WTC11 (cell line): ENCODE measurements around the gene EPHX1. TPM values are rescaled to one million over a fixed set of nuclear protein-coding genes. Genes with fewer than 3 reads are reported as not detected.
A peak's percentile ranks its signal among the peaks of the same experiment; 100 is the strongest.

Experiments
- ATAC-seq: fragments of 200-7000 bp; cut with Tn5 transposase; 2 replicates; pipeline ENCODE4 v1.10.0; 2021; ENCODE audit warnings: mild to moderate bottlenecking, moderate library complexity
- CTCF ChIA-PET: fragments of 300-600 bp; sonication (Branson Sonifier 250); formaldehyde crosslinking; loops from one replicate; lab custom pipeline; 2021; ENCODE audit warnings: antibody characterized with exemption; lab: Charles Lee
- POLR2A ChIA-PET: fragments of 350-600 bp; sonication (Branson Sonifier 250); formaldehyde crosslinking; loops from one replicate; lab custom pipeline; 2021; ENCODE audit warnings: antibody characterized with exemption; lab: Charles Lee
- DNase-seq: peaks from one replicate; pipeline ENCODE4 v3.0.0; 2021; ENCODE audit warnings: low spot score
- H3K27ac Mint-ChIP-seq: 2 replicates; pipeline ENCODE4 v1.8.0; 2021; ENCODE audit warnings: mixed read lengths
- H3K27me3 Mint-ChIP-seq: 2 replicates; pipeline ENCODE4 v1.8.0; 2021; ENCODE audit warnings: low read depth, mild to moderate bottlenecking, moderate library complexity, mixed read lengths
- H3K36me3 Mint-ChIP-seq: 2 replicates; pipeline ENCODE4 v1.8.0; 2021; ENCODE audit warnings: mixed read lengths
- H3K4me1 Mint-ChIP-seq: 2 replicates; pipeline ENCODE4 v1.8.0; 2022; ENCODE audit warnings: mixed read lengths
- H3K4me3 Mint-ChIP-seq: 2 replicates; pipeline ENCODE4 v1.8.0; 2021; ENCODE audit warnings: mild to moderate bottlenecking, moderate library complexity, mixed read lengths
- H3K9me3 Mint-ChIP-seq: 2 replicates; pipeline ENCODE4 v1.8.0; 2021; ENCODE audit warnings: mixed read lengths
- AFF4 ChIP-seq: sonication (generic); formaldehyde crosslinking; IDR thresholded peaks from 2 replicates; pipeline ENCODE4 v1.8.1; 2023; ENCODE audit warnings: mild to moderate bottlenecking, missing genetic modification reagents, borderline replicate concordance
- ARID4B ChIP-seq: sonication (generic); formaldehyde crosslinking; IDR thresholded peaks from 2 replicates; pipeline ENCODE4 v1.8.0; 2023; ENCODE audit warnings: missing genetic modification reagents, mild to moderate bottlenecking, borderline replicate concordance
- ATF2 ChIP-seq: sonication (generic); formaldehyde crosslinking; IDR thresholded peaks from 2 replicates; pipeline ENCODE4 v1.8.1; 2022; ENCODE audit warnings: low read depth, missing genetic modification reagents, borderline replicate concordance
- E2F5 ChIP-seq: sonication (generic); formaldehyde crosslinking; IDR thresholded peaks from 2 replicates; pipeline ENCODE4 v1.8.1; 2022; ENCODE audit warnings: mild to moderate bottlenecking, moderate library complexity, missing genetic modification reagents
- GABPB1 ChIP-seq: sonication (generic); formaldehyde crosslinking; IDR thresholded peaks from 2 replicates; pipeline ENCODE4 v1.8.1; 2023; ENCODE audit warnings: mild to moderate bottlenecking, missing genetic modification reagents
- HMGA2 ChIP-seq: fragments of 250-450 bp; sonication (Bioruptor Pico); IDR thresholded peaks from 2 replicates; pipeline ENCODE4 v1.4.0; 2021; ENCODE audit warnings: mild to moderate bottlenecking, moderate library complexity
- MLX ChIP-seq: sonication (generic); formaldehyde crosslinking; IDR thresholded peaks from 2 replicates; pipeline ENCODE4 v1.8.1; 2023; ENCODE audit warnings: mild to moderate bottlenecking, missing genetic modification reagents, moderate library complexity
- PREB ChIP-seq: sonication (generic); formaldehyde crosslinking; IDR thresholded peaks from 2 replicates; pipeline ENCODE4 v1.8.1; 2022; ENCODE audit warnings: mild to moderate bottlenecking, missing genetic modification reagents, moderate library complexity, borderline replicate concordance
- SOX15 ChIP-seq: fragments of 250-450 bp; sonication (Bioruptor Pico); IDR thresholded peaks from 2 replicates; pipeline ENCODE4 v1.9.0; 2021; ENCODE audit warnings: mild to moderate bottlenecking
- ZNF232 ChIP-seq: sonication (generic); formaldehyde crosslinking; IDR thresholded peaks from 2 replicates; pipeline ENCODE4 v1.8.0; 2022; ENCODE audit warnings: mild to moderate bottlenecking, missing genetic modification reagents
- ZNF263 ChIP-seq: sonication (generic); formaldehyde crosslinking; IDR thresholded peaks from 2 replicates; pipeline ENCODE4 v1.8.1; 2022; ENCODE audit warnings: low read depth, mild to moderate bottlenecking, moderate library complexity, missing genetic modification reagents
- ZNF317 ChIP-seq: sonication (generic); formaldehyde crosslinking; IDR thresholded peaks from 2 replicates; pipeline ENCODE4 v1.8.1; 2023; ENCODE audit warnings: low read depth, mild to moderate bottlenecking, moderate library complexity, missing genetic modification reagents, borderline replicate concordance
- ZNF425 ChIP-seq: fragments of 250-450 bp; sonication (Bioruptor Pico); conservative IDR thresholded peaks from 2 replicates; pipeline ENCODE4 v1.9.0; 2021; ENCODE audit warnings: mild to moderate bottlenecking
- ZNF512 ChIP-seq: sonication (generic); formaldehyde crosslinking; IDR thresholded peaks from 2 replicates; pipeline ENCODE4 v1.8.1; 2022; ENCODE audit warnings: missing genetic modification reagents, borderline replicate concordance
- total RNA-seq: library from RNA; stranded (reverse); gene quantifications from 3 replicates; pipeline ENCODE4 v1.2.3, GENCODE V29; 2021

Gene EPHX1
- total RNA-seq, 1 experiment from 2014 or later, result 60.9 TPM

- TF ChIP-seq MLX (CRISPR knock-in tag) (no peak), E2F5 (CRISPR knock-in tag) (no peak), ZNF263 (CRISPR knock-in tag) (no peak), ZNF317 (no peak), HMGA2 (no peak), ATF2 (CRISPR knock-in tag) (no peak), ZNF425 (CRISPR knock-in tag) (no peak)
Observed at GRCh38 chr1:225866981-225867380, 57.1 kb downstream of the EPHX1 start (continued).

GRCh38 chr1:225868631-225869330 is 58.9 kb downstream of the EPHX1 start:
- Mint-ChIP-seq H3K36me3 (peaks cover 69% of the 10 kb centered on the region), H3K4me3 (no peak overlapping the region), H3K27me3 (no peaks in the 10 kb centered on the region), H3K27ac (peak overlapping the region; percentile 27; the same call in 1 of the 2 replicates), H3K9me3 (no peaks in the 10 kb centered on the region), H3K4me1 (peaks cover 14% of the 10 kb centered on the region)
- DNase-seq (no peak), ATAC-seq (no peak)
- POLR2A ChIA-PET, result interaction anchor here (0.8 kb wide), 1 partner anchor 14 kb away, joined by 3 read pairs; the partner anchor contains the start of gene TMEM63A
- CTCF ChIA-PET, result interaction anchor here (1.3 kb wide), 1 partner anchor 9 kb away, joined by 3 read pairs; no protein-coding TSS in a partner anchor
- TF ChIP-seq ZNF512 (CRISPR knock-in tag), result no peak
- TF ChIP-seq PREB (CRISPR knock-in tag), result no peak
- TF ChIP-seq ZNF425 (CRISPR knock-in tag), result no peak
- no peak for TF ChIP-seq ARID4B
- no peak for TF ChIP-seq ZNF232 (CRISPR knock-in tag)
- TF ChIP-seq HMGA2, result no peak
- TF ChIP-seq GABPB1 (CRISPR knock-in tag), result no peak
- TF ChIP-seq AFF4 (CRISPR knock-in tag), result no peak
- no peak for TF ChIP-seq SOX15
